OCI-LY3 (cell line): ENCODE results near the gene DDX1.

Experiments used
- EZH2phosphoT487 ChIP-seq: fragments of 200-600 bp; shearing (Covaris generic); IDR thresholded peaks from 2 replicates; pipeline ENCODE4 v1.6.1; 2018; ENCODE audit warnings: antibody characterized with exemption, mixed run types, low read depth
- TF ChIP-seq, protein P1 (sequence below): fragments of 200-600, 300-600 bp; sonication (generic); IDR thresholded peaks from 2 replicates; pipeline ENCODE4 v1.5.1; 2014; ENCODE audit warnings: antibody characterized with exemption, low read length, low read depth

DNA sequence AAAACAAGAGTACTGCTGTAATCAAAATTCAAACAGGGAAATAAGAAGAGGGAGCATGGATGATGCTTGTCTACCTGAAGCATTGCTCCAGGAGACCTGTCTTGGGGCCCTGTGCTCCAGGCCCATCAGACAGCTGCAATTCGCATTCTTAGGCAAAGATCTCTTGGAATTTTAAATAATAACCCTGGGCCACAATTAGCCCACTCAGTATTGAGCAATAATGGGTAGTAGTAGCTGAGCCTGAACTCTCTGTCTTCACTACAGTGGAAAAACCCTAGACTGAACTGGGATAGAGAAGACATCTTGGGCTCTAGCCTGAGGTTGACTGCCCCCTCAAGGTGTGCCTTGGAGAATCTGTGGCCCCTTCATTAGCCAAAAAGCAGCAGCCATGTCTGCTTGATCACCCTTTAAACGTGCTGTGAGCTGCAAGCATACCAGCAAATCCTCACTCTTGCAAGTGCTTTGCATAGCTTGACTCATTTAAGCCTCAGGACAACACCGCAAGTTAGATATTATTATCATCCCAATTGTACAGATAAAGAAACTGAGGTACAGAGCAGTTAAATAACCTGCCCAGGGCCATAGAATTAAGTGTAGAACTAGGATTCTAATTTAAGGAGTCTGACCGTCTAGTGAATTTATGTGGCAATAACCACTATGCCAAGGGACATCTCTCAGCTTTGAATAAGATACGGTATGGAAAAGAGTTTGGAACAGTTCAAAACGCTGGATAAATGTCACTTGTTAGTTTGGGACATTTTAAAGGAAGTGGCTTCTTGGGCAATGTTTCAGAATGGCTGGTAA lies 69.0 kb downstream of the DDX1 start:
- TF ChIP-seq, protein P1, sequence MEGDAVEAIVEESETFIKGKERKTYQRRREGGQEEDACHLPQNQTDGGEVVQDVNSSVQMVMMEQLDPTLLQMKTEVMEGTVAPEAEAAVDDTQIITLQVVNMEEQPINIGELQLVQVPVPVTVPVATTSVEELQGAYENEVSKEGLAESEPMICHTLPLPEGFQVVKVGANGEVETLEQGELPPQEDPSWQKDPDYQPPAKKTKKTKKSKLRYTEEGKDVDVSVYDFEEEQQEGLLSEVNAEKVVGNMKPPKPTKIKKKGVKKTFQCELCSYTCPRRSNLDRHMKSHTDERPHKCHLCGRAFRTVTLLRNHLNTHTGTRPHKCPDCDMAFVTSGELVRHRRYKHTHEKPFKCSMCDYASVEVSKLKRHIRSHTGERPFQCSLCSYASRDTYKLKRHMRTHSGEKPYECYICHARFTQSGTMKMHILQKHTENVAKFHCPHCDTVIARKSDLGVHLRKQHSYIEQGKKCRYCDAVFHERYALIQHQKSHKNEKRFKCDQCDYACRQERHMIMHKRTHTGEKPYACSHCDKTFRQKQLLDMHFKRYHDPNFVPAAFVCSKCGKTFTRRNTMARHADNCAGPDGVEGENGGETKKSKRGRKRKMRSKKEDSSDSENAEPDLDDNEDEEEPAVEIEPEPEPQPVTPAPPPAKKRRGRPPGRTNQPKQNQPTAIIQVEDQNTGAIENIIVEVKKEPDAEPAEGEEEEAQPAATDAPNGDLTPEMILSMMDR: no peak
- no peak for TF ChIP-seq EZH2phosphoT487
